GF-D8 (cell line): ENCODE data around the gene BCL2A1.
"Not testable (repeated sequence)": the region's sequence is repeated elsewhere in the genome, so short reads cannot be mapped to it uniquely, and the experiment has no call there.

Experiments
- DNase-seq: peaks from one replicate; lab custom pipeline; 2025; lab: John Stamatoyannopoulos, UW

The BCL2A1 gene

GRCh38 chr15:79923515-79924169 lies 47.4 kb downstream of the BCL2A1 start:
- peak; percentile 93 for DNase-seq

GRCh38 chr15:79923079-79923514 lies 47.9 kb downstream of the BCL2A1 start:
- no peak for DNase-seq

DNA sequence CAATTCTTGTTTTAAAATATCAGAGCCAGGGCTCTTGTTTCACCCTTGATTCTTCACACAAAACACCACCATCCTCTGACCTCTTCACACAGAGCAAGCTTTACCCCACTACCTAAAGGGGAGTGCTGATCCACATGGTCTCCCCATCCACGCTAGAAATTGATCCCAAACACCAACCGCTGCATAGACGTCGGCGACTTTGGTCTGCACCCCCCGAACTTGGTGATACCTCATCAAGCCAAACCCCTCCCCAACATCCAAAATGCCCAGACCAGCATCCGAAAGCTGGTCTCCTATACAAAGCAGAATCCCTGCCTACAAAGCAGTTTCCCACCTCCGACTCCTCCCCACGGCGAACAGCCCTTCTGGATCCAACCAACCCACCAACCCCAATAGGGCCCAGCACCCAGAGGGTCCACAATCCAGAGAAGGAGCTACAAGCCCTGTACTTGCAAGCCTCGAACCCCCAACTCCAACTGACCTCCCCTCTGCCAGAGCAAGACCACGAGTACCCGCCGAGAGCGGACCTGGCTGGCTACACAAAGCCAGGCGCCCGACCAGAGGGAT lies 48.4 kb downstream of the BCL2A1 start:
- DNase-seq: no peak

DNA sequence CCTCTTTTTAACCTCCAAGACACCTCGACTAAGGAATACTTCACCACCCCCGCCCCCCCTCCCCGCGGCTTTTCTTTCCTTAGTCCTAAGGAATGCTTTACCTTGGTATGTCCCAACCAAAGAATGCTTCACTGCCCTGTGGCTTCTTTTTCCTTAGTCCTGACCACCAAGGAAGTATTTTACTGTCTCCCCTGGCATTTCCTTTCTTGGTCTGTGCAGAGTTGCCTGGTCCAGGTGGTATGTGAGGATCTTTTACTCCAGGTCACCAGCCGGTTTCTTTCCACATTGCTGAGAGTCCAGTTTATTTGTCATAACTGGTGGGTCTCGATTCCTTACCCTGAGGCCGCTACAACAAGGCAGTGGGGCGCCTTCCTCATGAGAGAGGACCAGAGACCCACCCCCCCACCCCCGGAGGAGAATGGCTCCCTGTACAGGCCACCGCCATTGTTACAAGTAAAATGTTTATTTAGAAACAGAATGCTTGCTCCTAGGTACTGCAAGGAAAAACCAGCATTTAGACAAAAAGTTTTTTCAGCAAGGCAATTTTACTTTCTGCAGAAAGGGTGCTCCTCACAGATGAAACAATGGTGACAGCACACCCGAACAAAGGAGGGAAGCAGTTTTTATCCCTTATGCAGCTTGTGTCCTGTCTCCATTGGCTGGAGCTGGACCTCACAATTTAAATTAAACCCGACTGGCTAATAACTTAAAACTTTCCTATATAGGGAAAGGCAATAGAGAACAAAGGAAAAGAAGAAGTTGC lies 51.1 kb downstream of the BCL2A1 start:
- DNase-seq: no peak

- DNase-seq: no peak
These were observed 51.8 kb downstream of the BCL2A1 start for GRCh38 chr15:79919090-79919748.

DNA sequence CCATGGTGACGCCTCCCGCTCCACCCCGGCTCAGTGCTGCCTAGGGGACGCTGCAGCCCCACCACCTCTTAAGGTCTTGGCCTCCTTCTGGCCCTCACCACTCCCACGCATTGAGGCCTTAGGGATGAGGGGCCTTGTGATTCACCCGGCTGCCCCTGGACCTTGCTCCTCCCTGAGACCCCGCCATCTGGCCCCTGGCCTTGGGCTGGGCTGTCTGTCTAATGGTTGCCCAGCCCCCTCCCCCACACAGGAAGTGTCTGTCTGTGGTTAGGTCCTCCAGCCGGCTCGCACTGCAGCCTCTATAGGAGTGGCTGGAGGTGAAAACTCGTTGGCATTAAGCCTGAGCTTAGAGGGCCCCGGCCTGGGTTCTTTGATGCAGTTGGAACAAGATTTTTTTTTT lies 52.7 kb downstream of the BCL2A1 start:
- no peak for DNase-seq

- DNase-seq: no peak
These were observed 54.4 kb downstream of the BCL2A1 start for GRCh38 chr15:79916502-79917132.

DNA sequence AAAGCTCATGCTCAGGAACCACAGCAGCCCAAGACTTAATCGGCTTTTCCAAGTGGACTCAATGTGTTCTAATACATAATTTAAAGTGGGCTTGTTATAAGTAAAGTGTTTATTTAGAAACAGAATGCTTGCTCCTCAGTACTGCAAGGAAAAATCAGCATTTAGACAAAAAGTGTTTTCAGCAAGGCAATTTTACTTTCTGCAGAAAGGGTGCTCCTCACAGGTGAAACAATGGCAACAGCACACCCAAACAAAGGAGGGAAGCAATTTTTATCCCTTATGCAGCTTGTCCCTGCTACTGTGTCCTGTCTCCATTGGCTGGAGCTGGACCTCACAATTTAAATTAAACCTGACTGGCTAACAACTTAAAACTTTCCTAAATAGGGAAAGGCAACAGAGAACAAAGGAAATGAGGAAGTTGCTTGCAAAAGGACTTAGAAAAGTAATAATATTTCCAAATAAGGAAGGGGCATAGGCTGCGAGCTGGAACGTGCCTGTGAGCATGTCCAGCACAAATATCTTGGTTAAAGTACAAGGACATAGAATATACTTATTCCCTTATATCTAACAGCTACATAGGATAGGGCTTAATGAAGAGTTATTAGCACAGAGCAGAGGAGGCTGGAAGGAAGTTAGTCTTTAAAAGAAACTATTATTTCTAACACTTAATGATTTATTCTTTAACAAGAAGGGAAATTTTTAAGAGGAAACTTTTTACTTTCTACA lies 55.1 kb downstream of the BCL2A1 start:
- not testable (repeated sequence) for DNase-seq

DNA sequence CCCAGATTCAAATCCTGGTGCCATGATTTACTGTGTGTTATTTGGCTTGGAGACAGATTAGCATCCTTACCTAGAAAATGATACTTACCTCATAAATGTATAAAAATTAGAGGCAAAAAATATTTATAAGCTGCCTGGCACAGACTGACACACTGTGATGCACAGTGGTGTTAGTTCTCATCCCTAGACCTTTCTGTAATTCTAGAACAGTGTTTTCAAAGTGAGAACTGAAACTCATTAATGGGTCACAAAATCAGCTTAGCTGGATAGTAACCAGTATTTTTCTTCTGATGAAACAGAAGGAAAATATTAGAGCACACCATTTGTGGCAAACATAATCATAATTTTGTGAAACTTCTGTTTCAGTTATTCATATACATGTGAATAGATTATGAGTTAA lies 56.3 kb downstream of the BCL2A1 start:
- no peak for DNase-seq
